ENCODE data around the gene LECT2.

Gene LECT2

DNA sequence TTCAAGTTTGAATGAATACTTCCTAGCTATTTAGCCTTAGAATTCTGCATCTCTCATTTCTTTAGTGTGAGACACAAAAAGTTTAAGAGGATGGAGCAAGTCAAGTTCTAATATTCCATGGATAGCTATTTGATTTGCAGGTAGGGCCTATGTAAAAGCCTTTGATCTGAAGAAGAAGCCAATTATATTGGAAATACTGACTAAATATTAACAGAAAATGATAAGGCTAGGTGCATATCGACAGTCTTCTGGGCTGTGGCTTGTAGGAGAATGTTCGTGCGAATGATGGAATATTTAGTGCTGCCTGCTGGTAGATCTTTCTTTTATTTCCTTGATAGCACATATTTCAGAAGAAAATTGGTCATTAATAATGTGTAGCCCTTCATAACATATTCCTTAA lies at the start of gene LECT2:
TSS of gene LECT2 (minus strand) at position 85 of the 400 bp plus-strand sequence. CDS start 150 bp downstream, outside the sequence.
- no peak for DNase-seq (ENCODE audit: low read depth)

DNA sequence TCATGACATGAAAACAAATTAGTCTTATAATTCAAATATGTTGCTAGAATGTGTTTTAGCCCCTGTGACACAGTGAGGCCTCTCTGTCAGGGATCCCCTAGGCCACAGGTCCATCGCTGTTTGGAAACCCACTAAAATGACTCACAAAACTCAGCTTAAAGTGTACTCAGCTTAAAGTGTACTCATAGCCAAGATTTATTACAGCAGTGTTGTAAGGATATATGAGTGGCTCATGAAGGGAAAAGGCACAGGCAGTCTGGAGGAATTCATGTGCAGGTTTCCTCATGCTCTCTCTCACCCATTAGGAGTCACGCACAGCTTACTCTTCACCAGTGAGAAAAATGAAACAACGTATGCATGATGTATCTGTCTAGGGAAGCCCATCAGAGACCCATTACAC lies 49.7 kb upstream of the LECT2 start:
- DNase-seq (ENCODE audit: low read depth) = no peak

DNA sequence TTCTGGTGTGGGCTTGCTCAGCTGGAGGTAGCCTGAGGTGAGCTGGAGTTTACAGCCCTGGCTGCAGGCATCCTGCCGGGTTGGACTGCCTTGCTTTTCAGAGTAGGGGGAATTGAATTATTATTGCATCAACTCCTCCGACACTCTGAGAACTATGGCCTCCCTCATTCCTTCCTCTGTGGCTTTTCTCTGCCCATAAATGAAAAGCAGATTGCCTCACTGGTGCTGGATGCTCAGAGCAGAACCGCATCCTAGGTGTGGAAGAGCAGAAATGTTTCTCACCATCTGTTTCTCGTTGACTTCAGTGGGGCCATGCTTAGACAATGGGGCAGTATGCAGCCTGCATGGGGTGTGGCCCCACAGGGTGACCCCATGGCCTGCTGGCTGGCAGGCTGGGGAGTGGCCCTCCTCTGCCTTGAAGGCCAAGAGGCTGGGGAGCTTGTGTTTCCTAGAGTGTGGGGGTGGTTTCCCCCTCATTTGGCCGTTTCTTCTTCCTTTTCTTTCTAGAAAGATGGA lies 46.7 kb upstream of the LECT2 start:
- DNase-seq (ENCODE audit: low read depth) = no peak

DNA sequence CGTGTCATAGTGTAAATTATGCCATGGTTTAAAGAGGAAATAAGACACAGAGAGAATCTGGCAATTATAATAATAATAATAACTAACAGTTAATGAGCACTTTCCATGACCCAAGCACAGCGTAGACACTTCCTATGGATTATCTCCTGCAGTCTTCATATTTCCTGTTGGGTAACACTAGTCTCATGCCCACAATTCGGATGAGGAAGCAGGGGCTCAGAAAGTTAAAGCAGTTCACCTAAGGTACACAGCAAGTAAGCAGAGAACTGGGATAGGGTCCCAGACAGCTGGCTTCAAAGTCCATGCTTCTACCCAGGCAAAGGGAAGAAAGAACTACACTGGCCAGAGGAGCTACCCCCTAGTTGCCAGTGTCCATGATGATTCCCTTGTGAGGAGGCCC lies 46.1 kb upstream of the LECT2 start:
- no peak for DNase-seq (ENCODE audit: low read depth)

DNA sequence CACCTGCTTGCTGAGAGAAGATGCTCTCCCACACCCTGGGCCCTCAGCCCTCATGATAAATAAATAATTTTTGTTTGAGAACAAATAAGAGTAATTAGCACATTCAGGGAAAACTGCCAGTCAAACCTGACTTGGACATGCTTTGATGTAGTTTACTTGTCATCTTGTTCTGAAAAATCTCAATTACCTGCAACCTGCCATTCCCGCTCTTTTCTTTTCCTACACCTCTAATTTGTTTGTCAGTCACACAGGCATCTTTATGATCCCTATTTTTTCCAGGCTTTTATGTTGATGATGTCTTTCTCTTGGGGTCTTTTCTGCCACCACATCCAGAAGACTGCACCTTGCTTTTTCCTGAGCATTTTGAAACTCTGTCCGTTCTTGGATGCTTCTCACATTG lies 45.4 kb upstream of the LECT2 start:
- no peak for DNase-seq (ENCODE audit: low read depth)

DNA sequence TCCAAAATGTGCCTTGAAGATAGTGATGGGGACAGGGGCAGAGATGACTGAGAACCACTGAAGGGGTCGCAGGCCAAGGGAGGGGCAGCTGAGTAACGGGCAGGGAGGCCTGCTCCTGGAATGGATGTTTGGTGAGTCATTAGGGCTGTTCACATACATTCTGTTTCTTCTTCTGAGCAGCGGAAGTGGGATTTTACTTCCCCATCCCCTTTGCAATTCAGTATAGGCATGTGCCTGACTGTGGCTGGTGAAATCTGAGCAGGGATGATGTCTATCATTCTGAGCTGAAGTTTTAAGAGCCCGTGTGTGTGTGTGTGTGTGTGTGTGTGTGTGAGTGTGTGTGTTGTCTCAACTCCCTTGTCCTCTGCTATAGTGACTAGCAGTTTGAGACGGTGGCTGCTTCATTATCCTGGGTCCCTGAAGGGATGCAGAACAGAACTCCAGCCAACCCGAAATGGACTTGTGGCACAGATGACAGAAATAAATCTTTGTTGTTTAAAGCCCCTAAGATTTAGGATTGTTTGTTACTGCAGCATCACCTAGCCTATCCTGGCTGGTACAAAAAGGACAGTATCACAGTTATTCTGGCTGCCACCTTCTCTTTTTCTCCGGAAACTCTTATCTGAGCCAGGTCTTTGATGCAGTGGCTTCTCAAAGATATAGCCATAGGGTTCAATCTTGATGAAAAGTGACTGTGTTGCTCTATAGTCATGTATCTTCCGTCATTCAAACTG lies 44.8 kb upstream of the LECT2 start:
- no peak for DNase-seq (ENCODE audit: low read depth)

DNA sequence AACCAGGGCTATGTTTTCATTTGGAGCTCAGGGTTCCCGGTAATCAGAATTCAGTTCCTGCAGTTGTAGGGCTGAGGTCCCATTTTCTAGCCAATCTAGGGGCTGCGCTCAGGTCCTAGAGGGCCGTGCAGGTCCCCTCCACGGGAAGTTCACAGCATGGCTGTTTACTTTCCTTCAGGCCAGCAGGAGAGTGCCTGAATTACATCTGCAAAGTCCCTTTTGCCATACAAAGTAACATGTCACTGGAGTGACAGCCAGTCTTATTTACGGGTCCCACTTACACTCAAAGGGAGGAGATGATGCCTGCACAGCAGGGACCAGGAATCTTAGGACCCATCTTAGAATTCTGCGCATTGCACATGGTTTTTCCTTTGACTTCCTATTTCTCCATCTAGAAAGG lies 44.1 kb upstream of the LECT2 start:
- no peak for DNase-seq (ENCODE audit: low read depth)

DNA sequence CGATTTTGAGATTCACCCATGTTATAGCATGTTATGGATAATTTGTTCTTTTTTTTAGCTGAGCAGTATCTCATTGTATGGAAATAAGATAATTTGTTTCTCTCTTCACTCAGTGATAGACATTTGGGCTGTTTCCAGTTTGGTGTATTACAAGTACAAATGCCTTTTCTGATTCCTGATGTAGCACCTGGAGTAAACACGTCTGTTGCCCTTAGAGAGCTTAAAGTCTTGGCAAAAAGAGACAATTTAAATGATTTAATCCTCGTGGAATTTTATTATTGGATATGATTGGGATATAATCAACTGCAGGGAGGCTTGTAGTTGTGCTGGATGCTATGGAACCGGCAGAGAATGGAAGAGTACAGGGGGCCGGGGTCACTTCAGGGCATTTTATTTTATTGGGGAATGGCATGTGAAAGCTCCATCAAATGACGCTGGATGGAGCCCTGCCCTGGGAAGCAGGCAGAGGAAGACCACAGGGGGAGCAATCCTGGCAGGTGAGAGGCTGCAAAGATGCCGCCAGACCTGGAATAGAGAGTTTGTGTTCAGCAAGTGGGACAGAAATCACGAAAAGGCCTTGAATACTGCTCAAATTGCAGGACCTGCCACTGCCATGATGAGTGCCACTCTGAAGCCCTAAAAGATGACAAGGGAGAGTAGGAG lies 43.0 kb upstream of the LECT2 start:
- no peak for DNase-seq (ENCODE audit: low read depth)

DNA sequence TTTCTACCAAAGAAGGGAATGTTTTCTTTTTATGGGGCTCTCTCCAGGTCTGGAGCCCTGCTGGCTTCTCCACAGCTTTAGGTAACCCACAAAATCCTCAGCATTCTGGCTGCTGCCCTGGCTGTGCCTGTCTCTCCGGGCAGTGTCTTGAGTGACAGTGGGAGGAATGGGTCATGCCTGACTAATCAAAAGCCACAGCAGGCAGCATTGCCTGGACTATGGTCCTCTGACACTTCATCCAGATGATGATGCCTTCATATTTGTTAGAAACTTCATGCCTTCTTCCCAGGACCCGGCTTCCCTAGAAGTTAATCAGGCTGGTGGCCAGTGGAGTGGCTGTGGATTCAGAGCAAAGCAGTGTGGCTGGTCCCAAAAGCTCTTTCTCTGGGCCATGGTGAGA lies 41.8 kb upstream of the LECT2 start:
- DNase-seq (ENCODE audit: low read depth) = no peak

DNA sequence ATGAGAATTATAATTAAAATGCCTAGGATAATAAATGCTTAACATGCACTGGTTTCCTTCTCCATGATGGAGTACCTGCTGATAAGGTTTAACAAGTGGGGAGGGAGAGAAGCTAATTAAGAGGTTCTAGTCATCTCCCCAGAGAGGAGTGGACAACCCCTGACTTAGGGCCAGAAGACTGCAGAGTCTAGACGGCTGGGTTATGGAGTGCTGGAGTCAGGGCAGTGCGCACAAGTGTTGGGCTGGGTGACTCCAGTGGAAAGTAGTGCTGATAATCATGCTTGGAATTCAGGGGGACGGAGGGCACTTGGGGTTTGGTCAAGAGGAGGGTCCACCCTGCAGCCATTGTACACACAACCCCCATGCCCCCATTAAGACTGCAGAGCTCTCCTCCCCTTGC lies 41.2 kb upstream of the LECT2 start:
- DNase-seq (ENCODE audit: low read depth) = no peak

DNA sequence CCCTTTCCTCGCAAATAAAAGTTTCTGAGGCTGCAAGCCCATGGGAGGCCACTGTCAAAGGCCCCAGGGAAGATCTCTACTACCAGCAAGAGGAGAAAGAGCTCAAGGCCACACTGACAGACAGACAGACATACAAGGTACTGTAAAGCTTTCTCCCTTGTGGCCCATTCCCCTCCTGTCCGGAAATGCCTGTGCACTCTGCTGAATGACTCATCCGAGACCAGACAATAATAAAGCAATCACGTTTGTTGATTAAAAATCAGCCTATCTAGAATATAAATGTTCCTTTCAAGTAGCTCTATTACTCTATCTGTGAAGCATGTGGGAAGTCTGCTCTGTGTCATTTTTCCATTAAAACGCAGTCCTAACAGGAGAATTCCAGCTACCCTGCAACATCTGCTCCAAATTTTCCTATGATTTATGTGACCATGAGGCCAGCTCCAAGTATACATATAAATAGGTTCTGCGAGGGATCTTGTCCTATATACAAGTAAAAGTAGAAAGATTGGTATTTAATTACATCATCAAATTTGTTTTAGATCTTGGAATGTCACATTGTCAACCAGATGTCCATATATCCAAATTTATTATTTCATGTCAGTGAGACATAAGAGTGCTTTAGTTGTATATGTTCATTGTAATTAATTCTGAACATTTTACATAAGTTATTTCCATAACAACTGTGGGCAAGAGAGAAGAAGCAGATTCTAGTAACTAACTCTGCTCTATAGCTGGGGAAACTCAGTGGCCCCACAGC lies 39.3 kb upstream of the LECT2 start:
- no peak for DNase-seq (ENCODE audit: low read depth)

DNA sequence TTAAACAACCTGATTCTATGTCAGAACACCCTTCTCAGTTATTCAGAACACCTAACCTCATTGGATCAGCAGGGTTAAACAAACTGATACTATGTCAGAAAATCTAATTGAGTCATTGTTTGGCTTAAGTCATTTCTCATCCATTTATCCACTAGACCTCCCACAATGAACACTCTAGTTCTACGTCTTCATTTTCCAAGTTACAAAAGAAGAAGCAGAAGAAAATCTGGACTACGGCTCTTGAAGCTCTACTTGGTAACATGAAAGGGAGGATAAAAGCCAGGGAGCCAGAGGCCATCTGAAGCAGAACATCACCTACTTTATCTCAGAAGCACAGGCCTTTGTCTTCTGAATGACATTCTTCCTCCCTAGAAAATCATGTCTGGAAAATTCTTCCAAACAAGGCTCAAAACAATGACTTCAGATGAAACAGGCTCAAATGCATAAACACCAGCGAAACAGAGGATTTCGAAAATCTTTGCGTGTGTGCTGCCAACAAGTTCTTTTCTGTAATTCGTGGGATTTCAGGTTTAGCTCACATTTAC lies 38.6 kb upstream of the LECT2 start:
- no peak for DNase-seq (ENCODE audit: low read depth)

DNA sequence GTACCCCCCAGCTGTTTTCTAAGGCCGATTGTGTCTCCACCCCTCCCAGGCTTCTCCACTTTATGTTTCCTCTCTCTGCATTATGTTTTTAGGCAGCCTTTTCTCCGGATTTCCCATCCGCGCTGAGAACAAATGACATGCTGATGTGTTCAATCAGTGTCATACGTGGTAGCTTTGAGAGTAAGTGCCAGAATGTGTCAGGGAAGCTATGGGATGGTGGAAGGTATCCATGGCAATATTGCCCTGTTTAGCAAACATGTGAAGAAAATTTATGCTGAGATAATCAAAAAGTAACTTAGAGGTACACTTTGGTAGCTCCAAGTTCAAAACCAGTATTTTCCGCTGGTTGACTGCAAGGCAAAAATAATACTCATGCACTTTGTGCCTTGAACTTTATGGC lies 36.6 kb upstream of the LECT2 start:
- no peak for DNase-seq (ENCODE audit: low read depth)

DNA sequence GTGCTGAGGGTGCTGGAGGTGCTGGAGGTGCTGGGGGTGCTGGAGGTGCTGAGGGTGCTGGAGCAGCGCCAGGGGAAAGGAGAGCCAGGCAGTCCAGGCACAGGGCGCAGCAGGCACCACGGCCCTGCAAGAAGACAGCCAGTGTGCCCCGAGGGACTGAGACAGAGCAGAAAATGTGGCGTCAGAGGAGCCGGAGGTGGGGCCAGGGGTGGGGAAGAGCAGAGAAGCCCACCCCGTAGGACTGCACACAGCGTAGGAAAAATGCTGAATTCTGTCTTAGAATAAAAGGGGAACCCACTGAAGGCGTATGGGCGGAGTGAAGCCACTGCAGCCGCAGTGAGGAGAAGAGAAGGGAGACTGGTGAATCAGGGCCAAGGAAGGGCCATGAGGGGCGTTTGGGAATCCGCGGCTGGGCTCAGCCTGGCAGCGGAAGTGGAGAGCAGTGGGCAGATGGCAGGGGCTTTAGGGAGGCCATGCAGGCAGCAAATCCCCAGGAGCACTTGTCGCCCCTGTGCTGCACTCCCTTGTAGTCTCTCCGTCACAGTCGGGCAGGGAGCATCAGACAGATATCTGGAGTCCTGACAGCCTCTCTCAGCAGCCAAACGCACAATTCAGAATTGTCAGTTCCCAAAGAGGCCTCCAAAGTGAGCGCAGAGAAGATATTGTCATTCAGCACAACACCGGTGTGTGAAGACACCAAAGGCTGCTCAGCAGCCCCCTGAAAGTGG lies 35.9 kb upstream of the LECT2 start:
- DNase-seq (ENCODE audit: low read depth) = no peak

DNA sequence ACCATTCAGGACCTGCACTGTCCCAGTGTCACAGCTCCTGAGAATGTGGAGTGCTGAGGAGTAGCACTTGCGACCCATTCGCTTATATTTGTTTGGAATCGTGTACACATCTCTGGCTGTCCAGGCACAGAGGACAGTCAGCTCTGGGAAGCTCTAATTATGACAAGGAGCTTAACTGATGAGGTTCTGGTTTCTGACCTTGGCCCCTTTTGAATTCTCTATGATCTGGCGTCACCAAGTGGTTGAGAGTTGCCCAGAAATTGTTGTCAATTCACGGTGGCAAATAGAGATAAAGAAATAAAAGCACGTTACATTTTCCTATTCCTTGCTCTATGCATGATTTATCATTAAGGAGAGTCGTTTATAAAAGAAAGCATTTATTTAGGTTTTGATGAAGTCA lies 34.9 kb upstream of the LECT2 start:
- DNase-seq (ENCODE audit: low read depth) = no peak

DNA sequence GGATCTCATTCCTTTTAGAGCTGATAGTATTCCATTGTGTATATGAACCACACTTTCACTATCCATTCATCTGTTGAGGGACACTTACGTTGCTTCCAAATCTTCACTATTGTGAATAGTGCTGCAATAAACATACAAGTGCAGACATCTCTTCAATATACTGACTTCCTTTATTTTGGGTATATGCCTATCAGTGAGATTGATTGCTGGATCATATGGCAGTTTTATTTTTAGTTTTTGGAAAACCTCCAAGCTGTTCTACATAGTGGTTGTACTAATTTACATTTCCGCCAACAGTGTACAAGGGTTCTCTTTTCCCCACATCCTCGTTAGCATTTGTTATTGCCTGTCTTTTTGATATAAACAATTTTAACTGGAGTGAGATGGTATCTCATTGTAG lies 33.8 kb upstream of the LECT2 start:
- DNase-seq (ENCODE audit: low read depth) = no peak

DNA sequence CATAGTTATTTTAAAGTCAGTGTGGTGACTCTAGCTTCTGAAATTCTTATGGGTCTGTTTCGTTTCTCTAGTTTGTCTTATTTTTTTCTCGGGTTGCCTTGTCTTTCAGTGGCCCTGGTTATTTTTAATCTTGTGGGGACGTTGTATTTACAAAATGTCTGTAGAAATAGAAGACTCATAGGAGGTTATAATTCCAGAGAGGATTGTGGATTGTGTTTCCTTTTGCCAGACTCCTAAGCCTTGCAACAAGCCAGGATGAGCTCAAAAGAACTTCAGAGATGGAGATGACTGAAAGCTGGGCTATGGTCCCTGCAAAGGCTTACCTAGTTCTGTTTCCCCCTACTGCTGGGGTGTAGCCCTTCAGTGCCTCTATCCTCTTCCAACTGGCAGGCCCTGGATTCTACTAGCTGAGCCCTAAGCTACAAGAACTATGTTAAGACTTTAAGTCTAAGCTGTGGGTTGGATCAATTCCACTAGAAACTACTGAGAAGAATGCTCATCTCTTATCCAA lies 32.2 kb upstream of the LECT2 start:
- no peak for DNase-seq (ENCODE audit: low read depth)

DNA sequence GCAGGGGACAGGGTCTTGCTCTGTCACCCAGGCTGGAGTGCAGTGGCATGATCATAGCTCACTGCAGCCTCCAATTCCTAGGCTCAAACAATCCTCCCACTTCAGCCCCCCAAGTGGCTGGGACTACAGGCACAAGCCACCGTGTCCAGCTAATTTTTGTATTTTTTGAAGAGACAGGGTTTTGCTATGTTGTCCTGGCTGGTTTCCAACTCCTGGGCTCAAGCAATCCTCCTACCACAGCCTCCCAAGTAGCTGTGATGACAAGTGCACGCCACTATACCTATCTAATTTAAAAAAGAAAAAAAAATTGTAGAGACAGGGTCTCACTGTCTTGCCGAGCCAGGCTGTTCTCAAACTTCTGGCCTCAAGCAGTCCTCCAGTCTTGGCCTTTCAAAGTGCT lies 31.6 kb upstream of the LECT2 start:
- DNase-seq (ENCODE audit: low read depth) = no peak

DNA sequence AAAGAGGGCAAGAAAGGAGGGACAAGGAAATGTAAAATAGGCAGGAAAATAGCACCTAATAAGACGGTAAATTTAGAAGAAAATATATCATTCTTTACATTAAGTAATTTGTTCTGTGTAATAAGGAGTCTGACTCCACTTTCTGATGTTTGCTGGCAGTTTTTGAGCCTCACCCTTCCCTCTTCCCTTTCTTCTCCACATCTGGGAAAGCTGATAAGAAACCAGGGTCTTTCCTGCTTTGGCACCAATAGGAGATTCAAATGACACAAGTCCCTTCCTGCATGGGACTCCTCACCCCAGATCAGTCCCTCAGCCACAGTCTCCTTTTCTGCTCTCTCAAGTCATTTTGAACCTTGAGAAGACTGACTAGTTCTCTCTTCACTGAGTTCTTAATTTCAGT lies 31.2 kb upstream of the LECT2 start:
- no peak for DNase-seq (ENCODE audit: low read depth)

DNA sequence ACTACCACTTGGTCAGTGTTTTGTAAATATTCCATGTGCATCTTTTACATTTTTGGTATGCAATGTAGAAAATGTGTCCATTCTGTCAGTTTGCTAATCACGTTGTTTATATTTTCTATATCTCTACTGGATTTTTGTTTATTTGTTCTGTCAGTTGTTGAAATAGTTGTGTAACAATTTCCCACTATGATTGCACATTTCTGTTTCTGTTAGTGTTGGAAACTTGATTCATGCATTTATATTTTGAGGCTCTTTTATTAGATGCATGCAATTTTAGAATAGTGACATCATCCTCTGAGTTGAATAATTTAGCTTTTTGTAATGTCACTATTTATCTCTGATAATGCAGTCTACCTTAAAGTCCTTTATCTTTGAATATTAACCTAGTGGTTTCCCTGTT lies 25.8 kb upstream of the LECT2 start:
- no peak for DNase-seq (ENCODE audit: low read depth)

DNA sequence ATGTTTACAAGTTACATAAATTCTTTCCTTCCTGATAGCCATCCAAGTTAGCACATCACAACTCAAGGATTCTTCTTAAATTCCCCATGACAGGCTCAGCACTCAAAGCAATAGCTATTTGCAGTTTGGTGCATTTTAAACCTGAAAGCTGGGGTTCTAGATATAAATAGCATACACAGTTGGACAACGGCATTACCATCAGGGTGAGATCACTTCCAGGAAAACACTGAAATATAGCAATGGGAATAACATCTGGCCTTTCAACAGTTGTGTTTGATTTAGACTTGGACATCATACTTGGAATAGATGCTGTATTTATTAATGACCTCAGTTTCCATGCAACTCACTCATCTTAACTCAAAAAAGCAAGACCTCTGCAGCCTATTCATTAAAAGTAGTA lies 24.7 kb upstream of the LECT2 start:
- no peak for DNase-seq (ENCODE audit: low read depth)

DNA sequence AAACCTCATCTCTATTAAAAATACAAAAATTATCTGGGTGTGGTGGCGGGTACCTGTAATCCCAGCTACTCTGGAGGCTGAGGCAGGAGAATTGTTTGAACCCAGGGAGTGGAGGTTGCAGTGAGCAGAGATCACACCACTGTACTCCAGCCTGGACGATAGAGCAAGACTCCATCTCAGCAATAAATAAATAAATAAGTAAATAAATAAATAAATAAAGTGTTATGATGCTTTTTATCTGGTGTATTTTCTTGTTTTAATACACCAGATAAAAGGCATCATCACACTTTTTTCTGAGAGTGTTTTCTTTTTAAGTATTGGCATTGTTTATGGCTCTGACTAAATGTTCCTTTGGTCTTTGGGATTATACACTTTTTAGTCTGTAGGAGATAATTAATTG lies 24.2 kb upstream of the LECT2 start:
- no peak for DNase-seq (ENCODE audit: low read depth)
